ENCODE results near the gene TK1. TPM values are rescaled to one million over a fixed set of nuclear protein-coding genes. Genes with fewer than 3 reads are reported as not detected.

The TK1 gene
- total and polyA plus RNA-seq, 9 donors = 0.35 to 4.9 (median 1.4) TPM

DNA sequence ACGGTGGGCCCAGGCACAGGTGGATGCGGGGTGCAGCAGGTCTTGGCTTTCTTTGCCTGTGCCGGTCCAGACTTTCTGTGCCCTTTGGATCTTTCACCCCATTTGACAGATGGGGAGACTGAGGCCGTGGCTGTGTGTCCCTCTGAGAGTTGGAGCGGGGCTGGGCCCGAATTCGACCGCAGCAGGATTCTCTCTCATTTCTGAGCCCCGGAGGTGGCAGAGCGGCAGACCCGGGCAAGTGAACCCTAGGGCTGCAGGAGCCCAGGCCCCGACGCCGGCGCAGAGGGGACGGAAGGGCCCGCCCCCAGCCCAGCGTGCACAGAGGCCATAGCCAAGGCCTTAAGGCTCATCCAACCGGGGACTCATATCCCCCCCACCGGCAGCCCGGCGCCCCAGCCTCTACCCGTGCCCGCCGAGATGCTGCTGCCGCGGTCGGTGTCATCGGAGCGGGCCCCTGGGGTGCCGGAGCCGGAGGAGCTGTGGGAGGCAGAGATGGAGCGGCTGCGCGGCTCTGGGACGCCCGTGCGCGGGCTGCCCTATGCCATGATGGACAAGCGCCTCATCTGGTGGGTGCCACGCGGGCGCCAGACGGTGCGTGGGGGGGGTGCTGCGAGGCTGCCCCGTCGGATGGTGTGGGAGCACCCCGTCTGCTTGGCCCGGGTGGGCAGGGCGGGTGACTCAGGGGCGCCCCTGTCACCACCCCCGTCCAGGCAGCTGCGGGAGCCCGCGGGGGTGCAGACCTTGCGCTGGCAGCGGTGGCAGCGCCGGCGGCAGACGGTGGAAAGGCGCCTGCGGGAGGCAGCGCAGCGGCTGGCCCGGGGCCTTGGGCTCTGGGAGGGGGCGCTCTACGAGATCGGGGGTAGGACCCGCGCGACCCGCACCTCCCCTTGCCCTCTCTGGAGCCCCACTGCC, 55.4 kb downstream of the TK1 start:
- no peak overlapping the region for H3K4me3 ChIP-seq
- no peaks in the 10 kb centered on the region for H3K36me3 ChIP-seq
- no peak overlapping the region for H3K27ac ChIP-seq
- no peak for DNase-seq
- WGBS, 3 donors = 19 to 28% (median 25%) methylated on average over 49 to 74 of the region's 74 CpGs
- no peak for TF ChIP-seq POLR2A (IDR thresholded peaks at IDR 0.05)
- TF ChIP-seq, protein P1, sequence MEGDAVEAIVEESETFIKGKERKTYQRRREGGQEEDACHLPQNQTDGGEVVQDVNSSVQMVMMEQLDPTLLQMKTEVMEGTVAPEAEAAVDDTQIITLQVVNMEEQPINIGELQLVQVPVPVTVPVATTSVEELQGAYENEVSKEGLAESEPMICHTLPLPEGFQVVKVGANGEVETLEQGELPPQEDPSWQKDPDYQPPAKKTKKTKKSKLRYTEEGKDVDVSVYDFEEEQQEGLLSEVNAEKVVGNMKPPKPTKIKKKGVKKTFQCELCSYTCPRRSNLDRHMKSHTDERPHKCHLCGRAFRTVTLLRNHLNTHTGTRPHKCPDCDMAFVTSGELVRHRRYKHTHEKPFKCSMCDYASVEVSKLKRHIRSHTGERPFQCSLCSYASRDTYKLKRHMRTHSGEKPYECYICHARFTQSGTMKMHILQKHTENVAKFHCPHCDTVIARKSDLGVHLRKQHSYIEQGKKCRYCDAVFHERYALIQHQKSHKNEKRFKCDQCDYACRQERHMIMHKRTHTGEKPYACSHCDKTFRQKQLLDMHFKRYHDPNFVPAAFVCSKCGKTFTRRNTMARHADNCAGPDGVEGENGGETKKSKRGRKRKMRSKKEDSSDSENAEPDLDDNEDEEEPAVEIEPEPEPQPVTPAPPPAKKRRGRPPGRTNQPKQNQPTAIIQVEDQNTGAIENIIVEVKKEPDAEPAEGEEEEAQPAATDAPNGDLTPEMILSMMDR (IDR thresholded peaks at IDR 0.05) = no peak
- TF ChIP-seq EP300 (IDR thresholded peaks at IDR 0.05) = no peak
- no peaks in the 10 kb centered on the region for H3K9me3 ChIP-seq
- intact Hi-C loops (cut with DNase I) = no loop called here
- H3K27me3 ChIP-seq = no peaks in the 10 kb centered on the region
- no peaks in the 10 kb centered on the region for H3K4me1 ChIP-seq (ENCODE audit: insufficient read depth)

DNA sequence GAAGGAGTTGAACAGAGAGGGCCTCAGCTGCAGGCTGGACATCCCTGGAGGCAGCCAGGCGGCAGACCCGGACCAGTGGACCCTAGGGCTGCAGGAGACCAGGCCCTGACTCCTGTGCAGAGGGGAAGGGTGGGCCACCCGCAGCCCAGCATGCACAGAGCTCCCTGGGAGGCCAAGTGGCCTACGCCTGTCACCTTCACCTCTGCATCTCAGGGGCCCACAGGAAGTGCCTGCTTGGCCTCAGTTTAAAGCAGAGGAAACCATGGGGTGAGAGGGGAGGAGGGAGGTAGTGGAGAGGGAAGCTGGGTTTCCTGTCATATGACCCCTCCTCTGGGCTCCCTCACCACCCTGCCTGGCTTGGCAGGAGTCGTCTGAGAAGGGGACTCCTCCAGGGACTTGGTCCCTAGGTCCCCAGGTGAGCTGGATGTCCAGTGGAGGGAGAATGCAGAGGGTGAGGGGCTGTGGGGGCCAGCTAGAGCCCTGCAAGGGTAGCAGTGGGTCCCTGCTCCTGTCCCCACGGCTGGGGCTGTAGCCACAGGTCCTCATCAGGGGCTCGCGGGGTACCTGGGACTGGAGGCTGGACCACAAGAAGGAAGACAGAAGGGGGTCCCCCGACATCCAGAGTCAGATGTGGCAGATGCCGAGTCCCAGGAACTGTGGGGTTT, 56.3 kb downstream of the TK1 start, which contains the start of gene TMC8:
Gene TMC8 (plus strand): TSS at position 335 of the 665 bp plus-strand sequence. CDS start 818 bp downstream, outside the sequence.
- DNase-seq = no peak
- H3K9me3 ChIP-seq = no peaks in the 10 kb centered on the region
- H3K27ac ChIP-seq = no peak within 1 kb of the TSS
- WGBS, 3 donors = 81 to 84% (median 83%) methylated on average over 9 to 10 of the region's 10 CpGs
- no peaks in the 10 kb centered on the region for H3K4me1 ChIP-seq (ENCODE audit: insufficient read depth)
- TF ChIP-seq, protein P1 (IDR thresholded peaks at IDR 0.05) = no peak
- H3K4me3 ChIP-seq = no peak within 1 kb of the TSS
- intact Hi-C loops (cut with DNase I) = no loop called here
- H3K36me3 ChIP-seq = no peaks in the 10 kb centered on the region
- H3K27me3 ChIP-seq = no peaks in the 10 kb centered on the region

DNA sequence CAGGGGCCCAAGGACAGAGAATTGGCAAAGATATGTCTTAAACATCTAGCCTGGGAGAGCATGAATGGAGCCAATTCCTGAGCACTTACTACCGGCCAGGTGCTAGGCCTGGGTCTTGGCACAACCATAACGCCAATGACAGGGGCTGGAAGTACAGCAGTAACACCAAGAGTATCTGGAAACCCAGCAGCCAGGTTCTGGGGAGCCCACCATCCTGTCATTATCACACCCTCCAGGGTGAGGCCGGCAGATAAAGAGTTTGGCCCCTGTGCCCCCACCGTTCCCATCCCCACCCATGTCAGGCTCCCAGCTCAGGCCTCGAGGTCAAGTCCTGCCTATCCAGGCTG, 56.8 kb downstream of the TK1 start:
- H3K4me1 ChIP-seq (ENCODE audit: insufficient read depth) = no peaks in the 10 kb centered on the region
- no peak for DNase-seq
- no peak overlapping the region for H3K27ac ChIP-seq
- no peaks in the 10 kb centered on the region for H3K36me3 ChIP-seq
- intact Hi-C loops (cut with DNase I) = no loop called here
- no peak overlapping the region for H3K4me3 ChIP-seq
- 61 to 70% (median 63%) methylated on average over 5 of the region's 5 CpGs for WGBS, 3 donors
- TF ChIP-seq POLR2A (IDR thresholded peaks at IDR 0.05) (no peak), EP300 (IDR thresholded peaks at IDR 0.05) (no peak)
- TF ChIP-seq, protein P1 (IDR thresholded peaks at IDR 0.05) = no peak
- H3K27me3 ChIP-seq = no peaks in the 10 kb centered on the region
- H3K9me3 ChIP-seq = no peaks in the 10 kb centered on the region

DNA sequence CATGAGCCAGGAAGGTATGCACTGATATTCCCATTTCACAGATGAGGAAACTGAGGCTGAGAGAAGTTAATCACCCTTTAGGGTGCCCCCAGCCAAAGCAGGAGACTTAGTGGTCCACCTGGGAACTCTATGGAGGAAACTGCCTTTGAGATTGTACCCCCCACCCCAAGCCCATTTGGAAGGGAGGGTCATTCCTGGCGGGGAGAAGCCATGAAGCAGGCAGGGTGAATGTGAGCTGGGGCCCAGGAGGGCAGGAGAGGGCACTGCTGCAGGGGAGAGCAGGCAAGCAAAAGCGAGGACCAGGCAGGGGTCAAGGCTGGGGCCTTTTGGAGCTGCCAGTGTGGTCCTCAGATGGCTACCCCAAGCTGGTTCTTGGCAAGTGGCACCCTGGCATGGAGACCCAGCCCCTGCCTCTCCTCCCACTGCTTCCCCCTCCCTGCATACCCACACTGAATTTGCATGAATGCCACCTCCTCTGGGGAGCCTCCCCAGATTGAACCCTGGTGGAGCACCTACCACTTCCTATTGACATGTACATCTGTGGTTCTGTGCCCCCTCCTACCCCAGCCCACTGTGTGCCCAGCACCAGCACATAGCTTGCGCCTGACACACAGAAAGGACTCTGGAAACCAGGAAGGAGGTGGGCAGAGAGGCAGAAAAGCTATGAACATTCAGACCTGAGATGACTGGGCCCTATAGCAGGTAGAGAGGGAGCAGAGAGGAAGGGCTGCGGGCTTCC, 57.3 kb downstream of the TK1 start:
- DNase-seq = no peak
- no peaks in the 10 kb centered on the region for H3K9me3 ChIP-seq
- H3K36me3 ChIP-seq = no peaks in the 10 kb centered on the region
- H3K4me1 ChIP-seq (ENCODE audit: insufficient read depth) = no peaks in the 10 kb centered on the region
- WGBS, 3 donors = 63 to 80% (median 76%) methylated on average over 4 of the region's 4 CpGs
- no peak for TF ChIP-seq EP300 (IDR thresholded peaks at IDR 0.05)
- TF ChIP-seq, protein P1 (IDR thresholded peaks at IDR 0.05) = no peak
- no peak for TF ChIP-seq POLR2A (IDR thresholded peaks at IDR 0.05)
- H3K27ac ChIP-seq = no peak overlapping the region
- H3K4me3 ChIP-seq = no peak overlapping the region
- intact Hi-C loops (cut with DNase I) = loop anchor here in 1 of 4 donors (10.0 kb wide), 1 partner anchor 245 kb away; the partner anchor contains the start of gene PGS1
- H3K27me3 ChIP-seq = no peaks in the 10 kb centered on the region

Data from ovary (tissue), 9 donors.